ENCODE results near the gene ZCCHC2. TPM values are rescaled to one million over a fixed set of nuclear protein-coding genes. Genes with fewer than 3 reads are reported as not detected.
A peak's percentile ranks its signal among the peaks of the same experiment; 100 is the strongest.

Gene ZCCHC2
- total and polyA plus RNA-seq, 2 of the 8 experiments (the other 6 are each of a cell fraction or from before 2014, with no cell fraction given), result 13.5 to 18.6 TPM

- 77% methylated on average over 3 of the region's 3 CpGs; no CpG with 5 or more reads in 1 of the 2 experiments for WGBS, 2 experiments (ENCODE audit: extremely low coverage in 1 of 2, insufficient coverage in 1 of 2, insufficient read length in 1 of 2, insufficient replicate concordance in 2 of 2, low coverage in 1 of 2, low lambda C conversion rate in 2 of 2, missing lambda C conversion rate in 1 of 2)
- H3K27ac ChIP-seq (ENCODE audit: low read depth, low read length), result no peak overlapping the region
- TF ChIP-seq POU5F1 (IDR thresholded peaks at IDR 0.05; ENCODE audit: low read depth, low read length), result no peak
- no peak overlapping the region for H4K8ac ChIP-seq (ENCODE audit: extremely low read depth, insufficient read depth, low read length)
- no peaks in the 10 kb centered on the region for H3K4me1 ChIP-seq (replicated peaks in 1 of 4; ENCODE audit: control insufficient read depth in 3 of 4, insufficient read depth in 4 of 4, low read length in 3 of 4)
- H3K4me3 ChIP-seq (ENCODE audit: extremely low read depth in 1 of 4, insufficient read depth in 2 of 4, low read depth in 3 of 4, low read length in 4 of 4), result no peak overlapping the region
- no peak overlapping the region for H3K56ac ChIP-seq (replicated peaks; ENCODE audit: insufficient read length, low read depth, low read length)
- no peak overlapping the region for H2BK12ac ChIP-seq (ENCODE audit: low read depth, low read length)
- H3K4me2 ChIP-seq (ENCODE audit: insufficient read depth in 1 of 2, low read depth in 2 of 2, low read length in 2 of 2), result no peak overlapping the region
- H3K79me1 ChIP-seq (ENCODE audit: low read depth, low read length), result no peaks in the 10 kb centered on the region
- H2AK5ac ChIP-seq (ENCODE audit: low read depth, low read length), result no peak overlapping the region
- no peak overlapping the region for H3K23ac ChIP-seq (ENCODE audit: insufficient read length)
- H3K18ac ChIP-seq (ENCODE audit: extremely low read depth, low read length), result no peak overlapping the region
- H3K9me3 ChIP-seq (ENCODE audit: insufficient read depth in 2 of 2, low read depth in 1 of 2, low read length in 1 of 2), result no peaks in the 10 kb centered on the region
- no peak overlapping the region for H3K4ac ChIP-seq (replicated peaks; ENCODE audit: insufficient read length, low read depth, low read length)
- H2BK20ac ChIP-seq (ENCODE audit: low read length), result no peak overlapping the region
- ChIA-PET CTCF (ENCODE audit: partially characterized antibody) (interaction anchor here (1.7 kb wide), 1 partner anchor 13 kb away, joined by 3 read pairs; no protein-coding TSS in a partner anchor), POLR2A (ENCODE audit: partially characterized antibody) (no interaction called here)
- no peaks in the 10 kb centered on the region for H3K79me2 ChIP-seq (ENCODE audit: control insufficient read depth in 1 of 2, insufficient read depth in 2 of 2, low read length in 2 of 2)
- no peaks in the 10 kb centered on the region for H3K27me3 ChIP-seq (replicated peaks in 1 of 4; ENCODE audit: control insufficient read depth in 3 of 4, extremely low read depth in 1 of 4, insufficient read depth in 3 of 4, low read length in 3 of 4)
- FAIRE-seq (no peak), DNase-seq (ENCODE audit: low read depth in 1 of 2, low spot score in 2 of 2) (no peak)
- no peaks in the 10 kb centered on the region for H3K23me2 ChIP-seq (ENCODE audit: low read depth, low read length)
- no peaks in the 10 kb centered on the region for H3K36me3 ChIP-seq (ENCODE audit: control insufficient read depth in 2 of 4, insufficient read depth in 4 of 4, low read length in 3 of 4)
- H4K91ac ChIP-seq (replicated peaks; ENCODE audit: insufficient read length, low read length), result no peak overlapping the region
- H4K20me1 ChIP-seq (replicated peaks in 1 of 2; ENCODE audit: control insufficient read depth in 1 of 2, insufficient read depth in 2 of 2, low read length in 2 of 2), result no peaks in the 10 kb centered on the region
- no peak overlapping the region for H2BK5ac ChIP-seq (ENCODE audit: low read depth, low read length)
- peak overlapping the region; percentile 92 for H2AFZ ChIP-seq (ENCODE audit: low read length)
- H4K5ac ChIP-seq (ENCODE audit: insufficient read length, low read depth, low read length), result no peak overlapping the region
- H2BK15ac ChIP-seq (ENCODE audit: low read length), result no peak overlapping the region
- H3K9ac ChIP-seq (replicated peaks in 1 of 4; ENCODE audit: extremely low read depth in 1 of 4, low read depth in 3 of 4, low read length in 3 of 4), result no peak overlapping the region
- no peak overlapping the region for H2BK120ac ChIP-seq (replicated peaks; ENCODE audit: low read depth, low read length)
- no peak overlapping the region for H3K14ac ChIP-seq (ENCODE audit: insufficient read length)
These were observed 31.7 kb upstream of the ZCCHC2 start for GRCh38 chr18:62490967-62491695.
